HEK293 (cell line): ENCODE results near the gene KIF12.

Experiments used
- CTCF ChIP-seq: fragments of 450-650 bp; formaldehyde crosslinking; IDR thresholded peaks from 2 replicates; pipeline ENCODE4 v1.5.1; 2016; ENCODE audit warnings: missing biosample characterization, missing genetic modification characterization
- HOXC10 ChIP-seq: sonication (generic); formaldehyde crosslinking; IDR thresholded peaks from 2 replicates; pipeline ENCODE4 v1.8.1; 2023; ENCODE audit warnings: mild to moderate bottlenecking, missing genetic modification reagents
- MYNN ChIP-seq: fragments of 450-650 bp; formaldehyde crosslinking; IDR thresholded peaks from 2 replicates; pipeline ENCODE4 v1.5.1; 2016; ENCODE audit warnings: missing biosample characterization, missing genetic modification characterization, borderline replicate concordance
- SP2 ChIP-seq: fragments of 450-650 bp; formaldehyde crosslinking; IDR thresholded peaks from 2 replicates; pipeline ENCODE4 v1.5.1; 2016; ENCODE audit warnings: missing biosample characterization, missing genetic modification characterization
- ZNF202 ChIP-seq: fragments of 450-650 bp; formaldehyde crosslinking; IDR thresholded peaks from 2 replicates; pipeline ENCODE4 v1.5.1; 2016; ENCODE audit warnings: missing biosample characterization, missing genetic modification characterization, borderline replicate concordance
- ZNF302 ChIP-seq: fragments of 450-650 bp; formaldehyde crosslinking; IDR thresholded peaks from 2 replicates; pipeline ENCODE4 v1.5.1; 2016; ENCODE audit warnings: missing biosample characterization, missing genetic modification characterization, low read depth
- ZNF398 ChIP-seq: fragments of 450-650 bp; formaldehyde crosslinking; IDR thresholded peaks from 2 replicates; pipeline ENCODE4 v1.5.1; 2017; ENCODE audit warnings: missing biosample characterization, missing genetic modification characterization
- ZNF518A ChIP-seq: fragments of 450-650 bp; formaldehyde crosslinking; conservative IDR thresholded peaks from 2 replicates; pipeline ENCODE4 v1.5.1; 2016; ENCODE audit warnings: low read depth, missing biosample characterization, missing genetic modification characterization
- ZNF624 ChIP-seq: fragments of 450-650 bp; formaldehyde crosslinking; IDR thresholded peaks from 2 replicates; pipeline ENCODE4 v1.5.1; 2017; ENCODE audit warnings: missing biosample characterization, missing genetic modification characterization

GRCh38 chr9:114115654-114116125 lies 16.6 kb upstream of the KIF12 start:
- TF ChIP-seq CTCF, result no peak
- no peak for TF ChIP-seq ZNF518A (tag by site-specific recombination)
- no peak for TF ChIP-seq HOXC10 (CRISPR knock-in tag)
- no peak for TF ChIP-seq SP2 (tag by site-specific recombination)
- no peak for TF ChIP-seq ZNF202 (tag by site-specific recombination)
- no peak for TF ChIP-seq ZNF624 (tag by site-specific recombination)
- TF ChIP-seq ZNF398 (tag by site-specific recombination), result no peak
- no peak for TF ChIP-seq MYNN (tag by site-specific recombination)
- TF ChIP-seq ZNF302 (tag by site-specific recombination), result no peak
